T-cell (primary cell): Measurements from ENCODE around the gene CEP41. TPM values are rescaled to one million over a fixed set of nuclear protein-coding genes. Genes with fewer than 3 reads are reported as not detected.
A peak's percentile ranks its signal among the peaks of the same experiment; 100 is the strongest.

Source experiments
- ATAC-seq, 4 experiments: fragments of 200-7000 bp in 3 of 4; fragments of 150-1000 bp in 1 of 4; cut with Tn5 transposase; replicated peaks in 1 of 4; 1 replicate in 3 of 4; 2 replicates in 1 of 4; pipeline ENCODE4 v1.10.0; 2021; ENCODE audit warnings: moderate library complexity in 3 of 4, mild to moderate bottlenecking in 2 of 4, moderate number of reproducible peaks in 1 of 4
- CTCF ChIA-PET, 2 donors: fragments of 300-600 bp; sonication (Branson Sonifier 250); formaldehyde crosslinking; loops; one replicate each; lab custom pipeline; 2022; ENCODE audit warnings: antibody characterized with exemption in 2 of 2; lab: Charles Lee
- POLR2A ChIA-PET, 2 donors: fragments of 300-600 bp; sonication (Branson Sonifier 250); formaldehyde crosslinking; loops; one replicate each; lab custom pipeline; 2022; ENCODE audit warnings: antibody characterized with exemption in 2 of 2; lab: Charles Lee
- DNase-seq, 35 experiments: peaks; one replicate each; pipeline versions ENCODE4 v3.0.0 to v3.0.0-alpha.2; 2013 to 2023
- H3K27ac ChIP-seq: one replicate; pipeline ENCODE4 v1.5.1; 2013; ENCODE audit warnings: low read length
- H3K27me3 ChIP-seq, 2 experiments: replicated peaks in 1 of 2; 1 replicate in 1 of 2; 2 replicates in 1 of 2; pipeline versions ENCODE4 v1.6.1 to v1.7.0; 2013; ENCODE audit warnings: low read length in 1 of 2, mixed read lengths in 1 of 2; ENCODE audit not compliant: control insufficient read depth in 2 of 2, insufficient read depth in 2 of 2; ENCODE audit errors: extremely low read depth in 1 of 2
- H3K36me3 ChIP-seq, 2 donors: 1 replicate in 1 of 2; 2 replicates in 1 of 2; pipeline versions ENCODE4 v1.6.1 to v1.7.0; 2013; ENCODE audit warnings: low read length in 1 of 2; ENCODE audit not compliant: control insufficient read depth in 2 of 2, insufficient read depth in 1 of 2; ENCODE audit errors: extremely low read depth in 1 of 2
- H3K4me1 ChIP-seq, 2 experiments: 1 replicate in 1 of 2; 2 replicates in 1 of 2; pipeline versions ENCODE4 v1.6.1 to v1.7.0; 2013; ENCODE audit warnings: low read length in 2 of 2, mixed read lengths in 1 of 2; ENCODE audit not compliant: insufficient read depth in 2 of 2, control insufficient read depth in 1 of 2; ENCODE audit errors: extremely low read depth in 1 of 2
- H3K4me3 ChIP-seq, 2 donors: 1 replicate in 1 of 2; 2 replicates in 1 of 2; pipeline versions ENCODE4 v1.5.1 to v1.7.0; 2013; ENCODE audit warnings: mild to moderate bottlenecking in 2 of 2, low read length in 1 of 2, moderate library complexity in 1 of 2; ENCODE audit not compliant: control insufficient read depth in 1 of 2; ENCODE audit errors: extremely low read depth in 1 of 2
- H3K9me3 ChIP-seq: 2 replicates; pipeline ENCODE4 v1.7.0; 2013
- H3K27ac Mint-ChIP-seq, 2 donors: one replicate each; pipeline ENCODE4 v1.8.0; 2020 to 2021; ENCODE audit warnings: mild to moderate bottlenecking in 2 of 2, mixed read lengths in 2 of 2
- H3K27me3 Mint-ChIP-seq, 2 donors: one replicate each; pipeline ENCODE4 v1.8.0; 2021 to 2022; ENCODE audit warnings: mixed read lengths in 2 of 2
- H3K36me3 Mint-ChIP-seq: one replicate; pipeline ENCODE4 v1.8.0; 2021; ENCODE audit warnings: mixed read lengths
- H3K4me1 Mint-ChIP-seq, 3 donors: one replicate each; pipeline ENCODE4 v1.8.0; 2020 to 2022; ENCODE audit warnings: mixed read lengths in 3 of 3, mild to moderate bottlenecking in 1 of 3
- H3K4me3 Mint-ChIP-seq, 3 donors: one replicate each; pipeline ENCODE4 v1.8.0; 2020 to 2022; ENCODE audit warnings: mild to moderate bottlenecking in 3 of 3, mixed read lengths in 3 of 3, moderate library complexity in 3 of 3
- H3K9me3 Mint-ChIP-seq, 3 donors: one replicate each; pipeline ENCODE4 v1.8.0; 2020 to 2022; ENCODE audit warnings: mixed read lengths in 3 of 3
- WGBS: methylation state at CpG from one replicate; pipeline ENCODE4 v1.1.5; 2013; ENCODE audit warnings: missing lambda C conversion rate; ENCODE audit not compliant: insufficient coverage; 5-methylcytosine and 5-hydroxymethylcytosine counted together
- total RNA-seq, 35 experiments: library from RNA in 6 of 35; stranded (reverse) in 6 of 35; fragments of 120-200 nt in 1 of 35; gene quantifications; one replicate each; pipeline versions ENCODE4 v1.2.1 to v1.2.4 and lab custom pipeline; 2013 to 2026

The CEP41 gene
- total RNA-seq, 5 donors from 2014 or later (not counting 1 experiment from before 2014, with no cell fraction given), result 6.3 to 13.6 (median 9.2) TPM

GRCh38 chr7:130367088-130367755 lies 73.6 kb downstream of the CEP41 start:
- no peaks in the 10 kb centered on the region for H3K36me3 Mint-ChIP-seq
- peaks cover 0 to 8% of the 10 kb centered on the region in 2 experiments for H3K27me3 ChIP-seq
- H3K4me1 ChIP-seq, result peaks cover 13 to 48% of the 10 kb centered on the region in 2 experiments
- no peaks in the 10 kb centered on the region for H3K27me3 Mint-ChIP-seq
- H3K36me3 ChIP-seq, result no peaks in the 10 kb centered on the region
- ChIA-PET POLR2A (interaction anchor here in 1 of 2 donors (0.6 kb wide), 1 partner anchor 546 kb away, joined by 3 read pairs; no protein-coding TSS in a partner anchor), CTCF (interaction anchor here in 1 of 2 donors (0.6 kb wide), 1 partner anchor 574 kb away, joined by 4 read pairs; no protein-coding TSS in a partner anchor)
- peak overlapping the region in 2 of 3 donors; percentile 37 to 59 for H3K4me3 Mint-ChIP-seq
- no peak overlapping the region for H3K27ac ChIP-seq
- 44% methylated on average over 3 of the region's 13 CpGs for WGBS
- peak in 31 of 35 experiments; percentile 5 to 71 (median 31) for DNase-seq
- ATAC-seq, result peak; percentile 49 to 89 (median 65)
- peak overlapping the region in 1 of 2 donors; percentile 0 for H3K4me3 ChIP-seq
- no peaks in the 10 kb centered on the region for H3K9me3 ChIP-seq
- no peaks in the 10 kb centered on the region for H3K9me3 Mint-ChIP-seq
- peak overlapping the region; percentile 11 to 77 for H3K27ac Mint-ChIP-seq
- H3K4me1 Mint-ChIP-seq, result peaks cover 13 to 27% (median 26%) of the 10 kb centered on the region in 3 donors

- Mint-ChIP-seq H3K4me1 (peaks cover 13 to 27% (median 26%) of the 10 kb centered on the region in 3 donors), H3K27me3 (no peaks in the 10 kb centered on the region), H3K36me3 (no peaks in the 10 kb centered on the region), H3K27ac (peak overlapping the region in 1 of 2 donors; percentile 77), H3K4me3 (peak overlapping the region in 1 of 3 donors; percentile 59), H3K9me3 (no peaks in the 10 kb centered on the region)
- no peaks in the 10 kb centered on the region for H3K9me3 ChIP-seq
- no peak overlapping the region for H3K4me3 ChIP-seq
- CTCF ChIA-PET, result no interaction called here
- ATAC-seq (no peak), DNase-seq (no peak)
- H3K27ac ChIP-seq, result no peak overlapping the region
- 92% methylated on average over 4 of the region's 6 CpGs for WGBS
- peaks cover 13 to 48% of the 10 kb centered on the region in 2 experiments for H3K4me1 ChIP-seq
- POLR2A ChIA-PET, result no interaction called here
- H3K36me3 ChIP-seq, result no peaks in the 10 kb centered on the region
- H3K27me3 ChIP-seq, result peaks cover 0 to 8% of the 10 kb centered on the region in 2 experiments
Measured at GRCh38 chr7:130366564-130366963, 74.3 kb downstream of the CEP41 start.

- H3K27me3 Mint-ChIP-seq, result no peaks in the 10 kb centered on the region
- ATAC-seq, result no peak
- Histone ChIP-seq H3K4me1 (peaks cover 13 to 48% of the 10 kb centered on the region in 2 experiments), H3K9me3 (no peaks in the 10 kb centered on the region), H3K27me3 (peaks cover 0 to 5% of the 10 kb centered on the region in 2 experiments), H3K36me3 (no peaks in the 10 kb centered on the region), H3K27ac (no peak overlapping the region), H3K4me3 (no peak overlapping the region)
- no peak overlapping the region for H3K27ac Mint-ChIP-seq
- H3K4me1 Mint-ChIP-seq, result peaks cover 13 to 27% (median 26%) of the 10 kb centered on the region in 3 donors
- peak in 4 of 35 experiments; percentile 15 to 39 (median 26) for DNase-seq
- POLR2A ChIA-PET, result no interaction called here
- CTCF ChIA-PET, result no interaction called here
- peaks cover 0 to under 1% (median 0%) of the 10 kb centered on the region in 3 donors for H3K9me3 Mint-ChIP-seq
- no peaks in the 10 kb centered on the region for H3K36me3 Mint-ChIP-seq
- peak overlapping the region in 1 of 3 donors; percentile 19 for H3K4me3 Mint-ChIP-seq
- 94% methylated on average over 5 of the region's 15 CpGs for WGBS
Measured at GRCh38 chr7:130365511-130366441, 75.0 kb downstream of the CEP41 start.

- no peak for ATAC-seq
- POLR2A ChIA-PET, result no interaction called here
- no CpG with 5 or more reads among the region's 2 CpGs for WGBS
- H3K4me3 Mint-ChIP-seq, result peak overlapping the region in 1 of 3 donors; percentile 19
- H3K4me1 ChIP-seq, result peaks cover 13 to 47% of the 10 kb centered on the region in 2 experiments
- no peaks in the 10 kb centered on the region for H3K36me3 Mint-ChIP-seq
- CTCF ChIA-PET, result no interaction called here
- peaks cover 0 to 4% of the 10 kb centered on the region in 2 experiments for H3K27me3 ChIP-seq
- no peak overlapping the region for H3K27ac Mint-ChIP-seq
- H3K27ac ChIP-seq, result no peak overlapping the region
- DNase-seq, result no peak
- H3K4me1 Mint-ChIP-seq, result peaks cover 13 to 27% (median 26%) of the 10 kb centered on the region in 3 donors
- no peaks in the 10 kb centered on the region for H3K27me3 Mint-ChIP-seq
- no peaks in the 10 kb centered on the region for H3K36me3 ChIP-seq
- no peak overlapping the region for H3K4me3 ChIP-seq
- H3K9me3 Mint-ChIP-seq, result peaks cover 4 to 7% (median 5%) of the 10 kb centered on the region in 3 donors
- no peaks in the 10 kb centered on the region for H3K9me3 ChIP-seq
Measured at GRCh38 chr7:130365088-130365487, 75.7 kb downstream of the CEP41 start.

GRCh38 chr7:130364451-130364850 lies 76.4 kb downstream of the CEP41 start:
- H3K4me1 ChIP-seq, result peaks cover 13 to 41% of the 10 kb centered on the region in 2 experiments
- peaks cover 0 to 5% of the 10 kb centered on the region in 2 experiments for H3K27me3 ChIP-seq
- H3K27ac Mint-ChIP-seq, result no peak overlapping the region
- H3K36me3 Mint-ChIP-seq, result no peaks in the 10 kb centered on the region
- H3K36me3 ChIP-seq, result peaks cover 0 to 1% of the 10 kb centered on the region in 2 donors
- peaks cover 5 to 11% (median 9%) of the 10 kb centered on the region in 3 donors for H3K9me3 Mint-ChIP-seq
- H3K9me3 ChIP-seq, result no peaks in the 10 kb centered on the region
- H3K4me3 ChIP-seq, result no peak overlapping the region
- ChIA-PET POLR2A (no interaction called here), CTCF (no interaction called here)
- 100% methylated on average over 1 of the region's 4 CpGs for WGBS
- no peaks in the 10 kb centered on the region for H3K27me3 Mint-ChIP-seq
- ATAC-seq (no peak), DNase-seq (no peak)
- H3K27ac ChIP-seq, result no peak overlapping the region
- peaks cover 12 to 21% (median 19%) of the 10 kb centered on the region in 3 donors for H3K4me1 Mint-ChIP-seq
- no peak overlapping the region for H3K4me3 Mint-ChIP-seq
